Neural cell (in vitro differentiated cells): ENCODE data around the gene EPB42.

Experiments used
- EP300 ChIP-seq: fragments of 450-650 bp; conservative IDR thresholded peaks from 2 replicates; pipeline ENCODE4 v1.6.1; 2014; ENCODE audit warnings: antibody characterized with exemption, mild to moderate bottlenecking, moderate library complexity; ENCODE audit not compliant: poor library complexity, severe bottlenecking
- EZH2 ChIP-seq: fragments of 200-600, 300-800 bp; shearing (Covaris generic), sonication (generic); IDR thresholded peaks from 2 replicates; pipeline ENCODE4 v1.6.1; 2014; ENCODE audit warnings: antibody characterized with exemption, low read length, borderline replicate concordance, mild to moderate bottlenecking; ENCODE audit not compliant: insufficient read depth, poor library complexity, severe bottlenecking
- MXI1 ChIP-seq: fragments of 450-650 bp; conservative IDR thresholded peaks from 2 replicates; pipeline ENCODE4 v1.6.1; 2014; ENCODE audit warnings: antibody characterized with exemption, mild to moderate bottlenecking; ENCODE audit not compliant: poor library complexity, severe bottlenecking
- POLR2AphosphoS5 ChIP-seq: IDR thresholded peaks from 2 replicates; pipeline ENCODE4 v1.6.1; 2012
- RAD21 ChIP-seq: fragments of 450-650 bp; conservative IDR thresholded peaks from 2 replicates; pipeline ENCODE4 v1.6.1; 2014; ENCODE audit warnings: antibody characterized with exemption, mild to moderate bottlenecking, moderate library complexity
- SMC3 ChIP-seq: fragments of 450-650 bp; conservative IDR thresholded peaks from 2 replicates; pipeline ENCODE4 v1.6.1; 2014; ENCODE audit warnings: antibody characterized with exemption, mild to moderate bottlenecking, moderate library complexity; ENCODE audit not compliant: poor library complexity
- TAF1 ChIP-seq: IDR thresholded peaks from 2 replicates; pipeline ENCODE4 v1.6.1; 2012; ENCODE audit warnings: low read depth
- TF ChIP-seq, protein P1 (sequence below): fragments of 450-650 bp; IDR thresholded peaks from 2 replicates; pipeline ENCODE4 v1.5.1; 2014; ENCODE audit warnings: antibody characterized with exemption, mild to moderate bottlenecking, moderate library complexity; ENCODE audit not compliant: poor library complexity, severe bottlenecking
- TF ChIP-seq, protein P2 (sequence below): IDR thresholded peaks from 2 replicates; pipeline ENCODE4 v1.6.1; 2012; ENCODE audit warnings: borderline replicate concordance

DNA sequence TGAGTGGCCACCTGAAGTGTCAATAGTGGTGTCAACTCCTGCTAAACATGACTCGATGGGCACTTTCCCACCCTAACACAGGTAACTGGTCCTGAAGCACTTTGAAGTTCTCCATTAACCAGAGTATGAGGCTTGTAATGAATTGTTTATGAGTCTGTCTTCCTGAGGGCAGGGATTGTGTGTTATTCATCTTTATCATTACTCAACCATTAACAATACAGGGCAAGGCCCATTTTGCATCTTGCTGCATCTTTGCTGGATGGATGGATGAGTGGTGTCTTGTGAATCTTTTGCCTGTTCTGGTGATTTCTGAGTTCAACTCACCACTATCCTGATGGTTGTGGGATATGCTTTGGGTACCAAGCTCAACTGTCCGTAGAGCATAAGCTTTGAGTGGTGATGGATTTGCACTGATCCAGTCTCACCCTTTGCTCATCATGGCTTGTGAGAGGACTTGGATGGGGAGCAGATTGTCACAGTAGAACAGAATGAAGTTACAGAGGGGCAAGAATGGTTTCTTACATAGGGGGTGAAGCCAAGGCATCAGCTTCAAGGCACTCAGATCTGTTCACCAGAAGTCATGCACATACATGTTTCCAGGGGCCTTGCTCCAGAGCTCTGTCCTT, 22.3 kb upstream of the EPB42 start:
- TF ChIP-seq, protein P1, sequence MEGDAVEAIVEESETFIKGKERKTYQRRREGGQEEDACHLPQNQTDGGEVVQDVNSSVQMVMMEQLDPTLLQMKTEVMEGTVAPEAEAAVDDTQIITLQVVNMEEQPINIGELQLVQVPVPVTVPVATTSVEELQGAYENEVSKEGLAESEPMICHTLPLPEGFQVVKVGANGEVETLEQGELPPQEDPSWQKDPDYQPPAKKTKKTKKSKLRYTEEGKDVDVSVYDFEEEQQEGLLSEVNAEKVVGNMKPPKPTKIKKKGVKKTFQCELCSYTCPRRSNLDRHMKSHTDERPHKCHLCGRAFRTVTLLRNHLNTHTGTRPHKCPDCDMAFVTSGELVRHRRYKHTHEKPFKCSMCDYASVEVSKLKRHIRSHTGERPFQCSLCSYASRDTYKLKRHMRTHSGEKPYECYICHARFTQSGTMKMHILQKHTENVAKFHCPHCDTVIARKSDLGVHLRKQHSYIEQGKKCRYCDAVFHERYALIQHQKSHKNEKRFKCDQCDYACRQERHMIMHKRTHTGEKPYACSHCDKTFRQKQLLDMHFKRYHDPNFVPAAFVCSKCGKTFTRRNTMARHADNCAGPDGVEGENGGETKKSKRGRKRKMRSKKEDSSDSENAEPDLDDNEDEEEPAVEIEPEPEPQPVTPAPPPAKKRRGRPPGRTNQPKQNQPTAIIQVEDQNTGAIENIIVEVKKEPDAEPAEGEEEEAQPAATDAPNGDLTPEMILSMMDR: no peak
- TF ChIP-seq, protein P2, sequence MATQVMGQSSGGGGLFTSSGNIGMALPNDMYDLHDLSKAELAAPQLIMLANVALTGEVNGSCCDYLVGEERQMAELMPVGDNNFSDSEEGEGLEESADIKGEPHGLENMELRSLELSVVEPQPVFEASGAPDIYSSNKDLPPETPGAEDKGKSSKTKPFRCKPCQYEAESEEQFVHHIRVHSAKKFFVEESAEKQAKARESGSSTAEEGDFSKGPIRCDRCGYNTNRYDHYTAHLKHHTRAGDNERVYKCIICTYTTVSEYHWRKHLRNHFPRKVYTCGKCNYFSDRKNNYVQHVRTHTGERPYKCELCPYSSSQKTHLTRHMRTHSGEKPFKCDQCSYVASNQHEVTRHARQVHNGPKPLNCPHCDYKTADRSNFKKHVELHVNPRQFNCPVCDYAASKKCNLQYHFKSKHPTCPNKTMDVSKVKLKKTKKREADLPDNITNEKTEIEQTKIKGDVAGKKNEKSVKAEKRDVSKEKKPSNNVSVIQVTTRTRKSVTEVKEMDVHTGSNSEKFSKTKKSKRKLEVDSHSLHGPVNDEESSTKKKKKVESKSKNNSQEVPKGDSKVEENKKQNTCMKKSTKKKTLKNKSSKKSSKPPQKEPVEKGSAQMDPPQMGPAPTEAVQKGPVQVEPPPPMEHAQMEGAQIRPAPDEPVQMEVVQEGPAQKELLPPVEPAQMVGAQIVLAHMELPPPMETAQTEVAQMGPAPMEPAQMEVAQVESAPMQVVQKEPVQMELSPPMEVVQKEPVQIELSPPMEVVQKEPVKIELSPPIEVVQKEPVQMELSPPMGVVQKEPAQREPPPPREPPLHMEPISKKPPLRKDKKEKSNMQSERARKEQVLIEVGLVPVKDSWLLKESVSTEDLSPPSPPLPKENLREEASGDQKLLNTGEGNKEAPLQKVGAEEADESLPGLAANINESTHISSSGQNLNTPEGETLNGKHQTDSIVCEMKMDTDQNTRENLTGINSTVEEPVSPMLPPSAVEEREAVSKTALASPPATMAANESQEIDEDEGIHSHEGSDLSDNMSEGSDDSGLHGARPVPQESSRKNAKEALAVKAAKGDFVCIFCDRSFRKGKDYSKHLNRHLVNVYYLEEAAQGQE: no peak
- TF ChIP-seq RAD21: no peak
- no peak for TF ChIP-seq MXI1
- no peak for TF ChIP-seq POLR2AphosphoS5
- no peak for TF ChIP-seq SMC3
- TF ChIP-seq EZH2: no peak
- TF ChIP-seq TAF1: no peak
- TF ChIP-seq EP300: no peak
